A549 (cell line): ENCODE measurements around the gene FAM3A. TPM values are rescaled to one million over a fixed set of nuclear protein-coding genes. Genes with fewer than 3 reads are reported as not detected.
A peak's percentile ranks its signal among the peaks of the same experiment; 100 is the strongest.

Experiments used
- ATAC-seq, 2 experiments: fragments of 200-7000 bp in 1 of 2; fragments of >200 bp in 1 of 2; cut with Nextera tagmentation in 1 of 2; cut with Tn5 transposase in 1 of 2; 3 replicates each; pipeline versions ENCODE4 v1.8.0 to v1.9.1; 2018 to 2020; ENCODE audit warnings: mild to moderate bottlenecking in 1 of 2, moderate library complexity in 1 of 2
- CTCF ChIA-PET: fragments of 300-600 bp; sonication (Branson Sonifier 250); formaldehyde crosslinking; extraction: SDS; loops from one replicate; lab custom pipeline; 2021; ENCODE audit warnings: antibody characterized with exemption, inconsistent platforms; lab: Yijun Ruan, JAX
- POLR2A ChIA-PET: fragments of 350-600 bp; formaldehyde crosslinking; extraction: SDS; loops from one replicate; lab custom pipeline; 2021; ENCODE audit warnings: antibody characterized with exemption, inconsistent platforms; lab: Yijun Ruan, JAX
- DNase-seq, 2 experiments: peaks; one replicate each; pipeline versions ENCODE4 v3.0.0 to v3.0.0-alpha.2; 2011 to 2016; ENCODE audit warnings: low read depth in 1 of 2, low spot score in 1 of 2
- FAIRE-seq: peaks from 2 replicates; lab custom pipeline; 2011; peaks lifted over from hg19 to GRCh38; lab: Jason Lieb, UNC
- H3K27ac ChIP-seq, 2 experiments: fragments of >200 bp; sonication (Bioruptor Twin); formaldehyde crosslinking; 3 replicates each; pipeline ENCODE4 v1.5.1; 2016 to 2017
- H3K4me1 ChIP-seq: fragments of >200 bp; sonication (Bioruptor Twin); formaldehyde crosslinking; 3 replicates; pipeline ENCODE4 v1.6.1; 2016
- H3K4me2 ChIP-seq: fragments of >200 bp; sonication (Bioruptor Twin); formaldehyde crosslinking; 3 replicates; pipeline ENCODE4 v1.6.1; 2016
- H3K4me3 ChIP-seq: fragments of >200 bp; sonication (Bioruptor Twin); formaldehyde crosslinking; 3 replicates; pipeline ENCODE4 v1.5.1; 2016
- H3K9me3 ChIP-seq: fragments of >200 bp; sonication (Bioruptor Twin); formaldehyde crosslinking; 3 replicates; pipeline ENCODE4 v1.6.1; 2016
- BCL3 ChIP-seq: fragments of >200 bp; sonication (Bioruptor Twin); formaldehyde crosslinking; IDR thresholded peaks from 3 replicates; pipeline ENCODE4 v1.6.1; 2016
- CBX2 ChIP-seq: fragments of 200-600 bp; sonication (generic); IDR thresholded peaks from 2 replicates; pipeline ENCODE4 v1.6.1; 2016; ENCODE audit warnings: low read depth, mild to moderate bottlenecking, borderline replicate concordance
- EHMT2 ChIP-seq: fragments of 200-600 bp; sonication (generic); IDR thresholded peaks from 2 replicates; pipeline ENCODE4 v1.6.1; 2016; ENCODE audit warnings: antibody characterized with exemption, low read depth, mild to moderate bottlenecking, moderate library complexity
- FOSB ChIP-seq: fragments of 250-450 bp; sonication (Bioruptor Pico); IDR thresholded peaks from 2 replicates; pipeline ENCODE4 v1.5.0; 2020; ENCODE audit warnings: mild to moderate bottlenecking, moderate library complexity
- GATA3 ChIP-seq: IDR thresholded peaks from 2 replicates; pipeline ENCODE4 v1.6.1; 2012; ENCODE audit warnings: borderline replicate concordance
- HEYL ChIP-seq: fragments of 250-450 bp; sonication (Bioruptor Pico); IDR thresholded peaks from 2 replicates; pipeline ENCODE4 v1.8.0; 2021; ENCODE audit warnings: mild to moderate bottlenecking, moderate library complexity
- JUN ChIP-seq, 2 experiments: fragments of >200 bp; sonication (Bioruptor Twin); formaldehyde crosslinking; IDR thresholded peaks; 2 replicates in 1 of 2; 3 replicates in 1 of 2; pipeline ENCODE4 v1.6.1; 2016 to 2017
- JUNB ChIP-seq: fragments of >200 bp; sonication (Bioruptor Twin); formaldehyde crosslinking; IDR thresholded peaks from 2 replicates; pipeline ENCODE4 v1.6.1; 2016
- KDM1A ChIP-seq: fragments of 200-600 bp; sonication (generic); IDR thresholded peaks from 2 replicates; pipeline ENCODE4 v1.6.1; 2016; ENCODE audit warnings: low read depth, mild to moderate bottlenecking
- NPAS2 ChIP-seq: fragments of 250-450 bp; sonication (Bioruptor Pico); IDR thresholded peaks from 2 replicates; pipeline ENCODE4 v1.8.0; 2022; ENCODE audit warnings: mild to moderate bottlenecking, moderate library complexity, borderline replicate concordance
- NR3C1 ChIP-seq: fragments of >200 bp; sonication (Bioruptor Twin); formaldehyde crosslinking; IDR thresholded peaks from 3 replicates; pipeline ENCODE4 v1.6.1; 2017
- PBX3 ChIP-seq: IDR thresholded peaks from 2 replicates; pipeline ENCODE4 v1.6.1; 2012
- PHF8 ChIP-seq: fragments of 200-600 bp; sonication (generic); IDR thresholded peaks from 2 replicates; pipeline ENCODE4 v1.6.1; 2016; ENCODE audit warnings: low read depth, mild to moderate bottlenecking, antibody characterized with exemption, moderate library complexity, borderline replicate concordance
- POLR2A ChIP-seq: IDR thresholded peaks from 2 replicates; pipeline ENCODE4 v1.6.1; 2012; ENCODE audit warnings: mild to moderate bottlenecking, low read length
- REST ChIP-seq: fragments of 200-600 bp; sonication (generic); IDR thresholded peaks from 2 replicates; pipeline ENCODE4 v1.6.1; 2016; ENCODE audit warnings: antibody characterized with exemption, mild to moderate bottlenecking, moderate library complexity
- SMC3 ChIP-seq: fragments of >200 bp; sonication (Bioruptor Twin); formaldehyde crosslinking; IDR thresholded peaks from 3 replicates; pipeline ENCODE4 v1.6.1; 2018; ENCODE audit warnings: inconsistent platforms
- SREBF2 ChIP-seq: fragments of 450-650 bp; IDR thresholded peaks from 2 replicates; pipeline ENCODE4 v1.6.1; 2014; ENCODE audit warnings: mild to moderate bottlenecking, moderate library complexity
- TP53 ChIP-seq: fragments of 250-450 bp; sonication (Bioruptor Pico); IDR thresholded peaks from 2 replicates; pipeline ENCODE4 v1.5.0; 2021; ENCODE audit warnings: mild to moderate bottlenecking, moderate library complexity
- WGBS: methylation state at CpG from one replicate; pipeline ENCODE4 v1.1.6; 2017; ENCODE audit errors: missing lambda C conversion rate; 5-methylcytosine and 5-hydroxymethylcytosine counted together
- polyA plus RNA-seq, 4 experiments: library from polyadenylated mRNA; depleted of rRNA in 3 of 4; stranded (reverse); fragments of >200 nt; fragmentation: RNase III in 1 of 4; extraction: RNeasy Plus Mini Kit Qiagen cat#74134 plus additional on column Dnase treatment in 1 of 4; gene quantifications; 2 replicates in 3 of 4; 3 replicates in 1 of 4; pipeline ENCODE4 v1.2.3, GENCODE V29; 2011 to 2017

The FAM3A gene
- polyA plus RNA-seq, 2 of the 4 experiments (the other 2 are of a cell fraction), result 21.7 to 36.7 TPM

- TF ChIP-seq REST, result no peak
- no peak for TF ChIP-seq PBX3
- TF ChIP-seq JUN (IDR thresholded peaks at IDR 0.05), result no peak
- TF ChIP-seq, all 56 proteins: peak for 0
Measured at GRCh38 chrX:154458954-154459778, 56.9 kb downstream of the FAM3A start (continued).

GRCh38 chrX:154458116-154458953 is 57.7 kb downstream of the FAM3A start, which contains the start of gene PLXNA3:
Gene PLXNA3, plus strand, starts transcription at chrX:154458281. Its CDS starts 1,903 bp downstream, at chrX:154460184.
- no peak for TF ChIP-seq FOSB (CRISPR knock-in tag)
- peak; percentile 53; the same call in 1 of the 2 replicates for TF ChIP-seq PHF8
- peak; percentile 71 for TF ChIP-seq POLR2A
- TF ChIP-seq BCL3, result peak; percentile 56; the same call in 1 of the 3 replicates
- no peak for TF ChIP-seq NR3C1
- no peak for TF ChIP-seq CBX2
- TF ChIP-seq, all 56 proteins: peak for 3
- no peaks in the 10 kb centered on the region for H3K9me3 ChIP-seq
- FAIRE-seq (no peak), DNase-seq (no peak), ATAC-seq (peak; percentile 50 to 68)
- peak within 1 kb of the TSS; percentile 98 for H3K4me2 ChIP-seq
- H3K4me3 ChIP-seq, result peak within 1 kb of the TSS; percentile 59
- peaks cover 11% of the 10 kb centered on the region for H3K4me1 ChIP-seq
- ChIA-PET CTCF (no interaction called here), POLR2A (interaction anchor here (0.6 to 1.5 kb wide), 5 partner anchors 17 to 60 kb away, joined by 3 to 6 read pairs (median 4); partner anchors contain the start of genes LAGE3, RPL10 and SLC10A3)
- peak within 1 kb of the TSS; percentile 74 to 97 for H3K27ac ChIP-seq
- WGBS, result 10% methylated on average over 4 of the region's 88 CpGs

- ChIA-PET CTCF (no interaction called here), POLR2A (interaction anchor here (1.4 to 1.5 kb wide), 2 partner anchors 33 to 60 kb away, joined by 3 to 5 read pairs; partner anchors contain the start of genes RPL10 and SLC10A3)
- FAIRE-seq (no peak), ATAC-seq (peak; percentile 5 to 23; a peak in 1 of 6 replicates), DNase-seq (no peak)
- TF ChIP-seq EHMT2, result no peak
- no peak for TF ChIP-seq REST
- no peak for TF ChIP-seq TP53 (CRISPR knock-in tag)
- no peak for TF ChIP-seq JUNB
- TF ChIP-seq GATA3, result no peak
- TF ChIP-seq HEYL (CRISPR knock-in tag), result no peak
- TF ChIP-seq SREBF2, result no peak
- TF ChIP-seq SMC3, result no peak
- TF ChIP-seq NPAS2 (CRISPR knock-in tag), result no peak
- no peak for TF ChIP-seq KDM1A
- Histone ChIP-seq H3K9me3 (no peaks in the 10 kb centered on the region), H3K4me1 (peaks cover 11% of the 10 kb centered on the region), H3K4me3 (peak overlapping the region; percentile 59), H3K27ac (peak overlapping the region; percentile 74 to 97), H3K4me2 (peak overlapping the region; percentile 98)
- 18% methylated on average over 23 of the region's 65 CpGs for WGBS
Measured at GRCh38 chrX:154457491-154458115, 58.4 kb downstream of the FAM3A start.
